IPS-11a (cell line): ENCODE measurements around the gene SPTBN4.

Experiments used
- H3K4me3 ChIP-seq: one replicate; pipeline ENCODE4 v1.5.1; 2013; ENCODE audit warnings: low read depth, low read length, control low read depth

Gene SPTBN4

GRCh38 chr19:40600570-40601133 is 133.9 kb downstream of the SPTBN4 start:
- H3K4me3 ChIP-seq: no peak overlapping the region

- peak within 1 kb of the TSS; percentile 20 for H3K4me3 ChIP-seq
These were observed 134.6 kb downstream of the SPTBN4 start, which contains the start of gene LTBP4 for GRCh38 chr19:40601134-40601974. Gene LTBP4, plus strand, starts transcription at chr19:40601369. Its CDS starts 19 bp downstream, at chr19:40601388.

- H3K4me3 ChIP-seq: no peak overlapping the region
These were observed 136.2 kb downstream of the SPTBN4 start for GRCh38 chr19:40603071-40603388.

GRCh38 chr19:40603389-40604170 is 136.8 kb downstream of the SPTBN4 start:
- H3K4me3 ChIP-seq: peak overlapping the region; percentile 30

GRCh38 chr19:40604171-40604646 is 137.4 kb downstream of the SPTBN4 start:
- H3K4me3 ChIP-seq: no peak overlapping the region

- H3K4me3 ChIP-seq: peak overlapping the region; percentile 20
These were observed 137.9 kb downstream of the SPTBN4 start for GRCh38 chr19:40604647-40605215.

GRCh38 chr19:40605216-40605971 is 138.6 kb downstream of the SPTBN4 start:
- peak overlapping the region; percentile 20 for H3K4me3 ChIP-seq

- no peak overlapping the region for H3K4me3 ChIP-seq
These were observed 140.8 kb downstream of the SPTBN4 start for GRCh38 chr19:40607311-40608239.

GRCh38 chr19:40608240-40608621 is 141.4 kb downstream of the SPTBN4 start:
- H3K4me3 ChIP-seq: no peak overlapping the region

GRCh38 chr19:40608957-40609356 is 142.2 kb downstream of the SPTBN4 start:
- H3K4me3 ChIP-seq: peak overlapping the region; percentile 41

GRCh38 chr19:40609561-40610395 is 143.0 kb downstream of the SPTBN4 start:
- peak overlapping the region; percentile 41 for H3K4me3 ChIP-seq

GRCh38 chr19:40610396-40611064 is 143.7 kb downstream of the SPTBN4 start:
- peak overlapping the region; percentile 24 for H3K4me3 ChIP-seq

GRCh38 chr19:40611096-40611495 is 144.3 kb downstream of the SPTBN4 start:
- H3K4me3 ChIP-seq: no peak overlapping the region

- no peak overlapping the region for H3K4me3 ChIP-seq
These were observed 145.3 kb downstream of the SPTBN4 start for GRCh38 chr19:40611900-40612698.

- peak overlapping the region; percentile 88 for H3K4me3 ChIP-seq
These were observed 146.3 kb downstream of the SPTBN4 start for GRCh38 chr19:40612831-40613689.
